Measurements from ENCODE around the gene MOB3A. TPM values are rescaled to one million over a fixed set of nuclear protein-coding genes. Genes with fewer than 3 reads are reported as not detected.

MOB3A gene
- total RNA-seq, 2 donors from 2014 or later: 11.7 to 22.1 TPM

- peaks cover 0 to 11% of the 10 kb centered on the region in 2 donors for H3K36me3 ChIP-seq (replicated peaks in 1 of 2; ENCODE audit: insufficient read depth in 1 of 2, low read depth in 2 of 2)
Observed at GRCh38 chr19:2140138-2140569, 44.0 kb upstream of the MOB3A start.

GRCh38 chr19:2139385-2140137 lies 43.4 kb upstream of the MOB3A start:
- peaks cover 7% of the 10 kb centered on the region for H3K4me1 ChIP-seq
- no peak overlapping the region for H3K4me3 ChIP-seq
- no peaks in the 10 kb centered on the region for H3K27me3 ChIP-seq
- ATAC-seq (no peak), DNase-seq (no peak)
- 82 to 83% methylated on average over 14 to 22 of the region's 22 CpGs for WGBS, 2 donors
- TF ChIP-seq POLR2A (IDR thresholded peaks at IDR 0.05): no peak
- TF ChIP-seq CTCF (IDR thresholded peaks at IDR 0.05): no peak
- no peak overlapping the region for H3K27ac ChIP-seq
- H3K9me3 ChIP-seq: no peaks in the 10 kb centered on the region
- H3K36me3 ChIP-seq (replicated peaks in 1 of 2; ENCODE audit: insufficient read depth in 1 of 2, low read depth in 2 of 2): peaks cover 0 to 11% of the 10 kb centered on the region in 2 donors
- intact Hi-C loops (cut with DNase I): no loop called here

More at GRCh38 chr19:2140138-2140569, 44.0 kb upstream of the MOB3A start:
- Histone ChIP-seq H3K4me3 (no peak overlapping the region), H3K27ac (no peak overlapping the region), H3K9me3 (no peaks in the 10 kb centered on the region), H3K4me1 (peaks cover 10% of the 10 kb centered on the region), H3K27me3 (no peaks in the 10 kb centered on the region)
- WGBS, 2 donors: 78 to 84% methylated on average over 12 to 14 of the region's 14 CpGs
- no peak for TF ChIP-seq CTCF (IDR thresholded peaks at IDR 0.05)
- no peak for TF ChIP-seq POLR2A (IDR thresholded peaks at IDR 0.05)
- intact Hi-C loops (cut with DNase I): no loop called here
- ATAC-seq (no peak), DNase-seq (no peak)

GRCh38 chr19:2138061-2138728 lies 42.1 kb upstream of the MOB3A start:
- DNase-seq (no peak), ATAC-seq (no peak)
- WGBS, 2 donors: 91 to 99% methylated on average over 11 to 19 of the region's 23 CpGs
- TF ChIP-seq CTCF (IDR thresholded peaks at IDR 0.05) (no peak), POLR2A (IDR thresholded peaks at IDR 0.05) (no peak)
- H3K36me3 ChIP-seq (replicated peaks in 1 of 2; ENCODE audit: insufficient read depth in 1 of 2, low read depth in 2 of 2): peaks cover 0 to 11% of the 10 kb centered on the region in 2 donors
- peaks cover 7% of the 10 kb centered on the region for H3K4me1 ChIP-seq
- no peak overlapping the region for H3K4me3 ChIP-seq
- H3K9me3 ChIP-seq: no peaks in the 10 kb centered on the region
- no peaks in the 10 kb centered on the region for H3K27me3 ChIP-seq
- no peak overlapping the region for H3K27ac ChIP-seq
- intact Hi-C loops (cut with DNase I): no loop called here

- 89 to 95% methylated on average over 22 to 23 of the region's 23 CpGs for WGBS, 2 donors
- intact Hi-C loops (cut with DNase I): no loop called here
- Histone ChIP-seq H3K27me3 (no peaks in the 10 kb centered on the region), H3K27ac (no peak overlapping the region), H3K9me3 (no peaks in the 10 kb centered on the region), H3K4me3 (no peak overlapping the region), H3K4me1 (peaks cover 7% of the 10 kb centered on the region), H3K36me3 (replicated peaks in 1 of 2; ENCODE audit: insufficient read depth in 1 of 2, low read depth in 2 of 2) (peaks cover 9 to 17% of the 10 kb centered on the region in 2 donors)
- ATAC-seq (no peak), DNase-seq (no peak)
- TF ChIP-seq POLR2A (IDR thresholded peaks at IDR 0.05): no peak
- TF ChIP-seq CTCF (IDR thresholded peaks at IDR 0.05): no peak
Observed at GRCh38 chr19:2136796-2137195, 40.7 kb upstream of the MOB3A start.

Measured in body of pancreas (tissue), 4 donors.